ENCODE measurements around the gene CEP192.
"Not testable (repeated sequence)": the region's sequence is repeated elsewhere in the genome, so short reads cannot be mapped to it uniquely, and the experiment has no call there.

CEP192 gene

GRCh38 chr18:13067124-13067523 is 76.0 kb downstream of the CEP192 start:
- H3K4me3 Mint-ChIP-seq, result no peak overlapping the region
- ATAC-seq (replicated peaks) (no peak), DNase-seq (no peak)
- H3K36me3 Mint-ChIP-seq (ENCODE audit: insufficient read depth), result peaks cover 61% of the 10 kb centered on the region
- H3K4me1 Mint-ChIP-seq (ENCODE audit: low read depth in 2 of 2), result peaks cover 6 to 21% of the 10 kb centered on the region in 2 donors
- no peaks in the 10 kb centered on the region for H3K9me3 Mint-ChIP-seq
- H3K27me3 Mint-ChIP-seq, result no peaks in the 10 kb centered on the region
- H3K27ac Mint-ChIP-seq, result peak overlapping the region; percentile 13 to 17

- Mint-ChIP-seq H3K4me3 (no peak overlapping the region), H3K9me3 (no peaks in the 10 kb centered on the region), H3K27me3 (no peaks in the 10 kb centered on the region), H3K27ac (no peak overlapping the region), H3K36me3 (ENCODE audit: insufficient read depth) (peaks cover 62% of the 10 kb centered on the region), H3K4me1 (ENCODE audit: low read depth in 2 of 2) (peaks cover 6 to 21% of the 10 kb centered on the region in 2 donors)
- ATAC-seq (replicated peaks) (no peak), DNase-seq (no peak)
Measured at GRCh38 chr18:13067966-13068365, 76.8 kb downstream of the CEP192 start.

- Mint-ChIP-seq H3K4me3 (no peak overlapping the region), H3K27ac (peak overlapping the region in 1 of 2 donors; percentile 11), H3K27me3 (no peaks in the 10 kb centered on the region), H3K36me3 (ENCODE audit: insufficient read depth) (peaks cover 60% of the 10 kb centered on the region), H3K9me3 (no peaks in the 10 kb centered on the region), H3K4me1 (ENCODE audit: low read depth in 2 of 2) (peaks cover 4 to 12% of the 10 kb centered on the region in 2 donors)
- no peak for DNase-seq
- ATAC-seq (replicated peaks), result no peak
Measured at GRCh38 chr18:13070460-13070859, 79.3 kb downstream of the CEP192 start.

- no peak for ATAC-seq (replicated peaks)
- Mint-ChIP-seq H3K27ac (no peak overlapping the region), H3K9me3 (no peaks in the 10 kb centered on the region)
Measured at GRCh38 chr18:13076886-13077285, 85.7 kb downstream of the CEP192 start.

GRCh38 chr18:13077473-13077872 is 86.3 kb downstream of the CEP192 start:
- no peak for DNase-seq
- Mint-ChIP-seq H3K4me3 (no peak overlapping the region), H3K36me3 (ENCODE audit: insufficient read depth) (peaks cover 20% of the 10 kb centered on the region), H3K9me3 (no peaks in the 10 kb centered on the region), H3K27me3 (no peaks in the 10 kb centered on the region), H3K4me1 (ENCODE audit: low read depth in 2 of 2) (peaks cover 0 to 13% of the 10 kb centered on the region in 2 donors), H3K27ac (no peak overlapping the region)
- ATAC-seq (replicated peaks), result no peak

More at GRCh38 chr18:13076886-13077285, 85.7 kb downstream of the CEP192 start:
- Mint-ChIP-seq H3K27me3 (no peaks in the 10 kb centered on the region), H3K4me3 (no peak overlapping the region), H3K4me1 (ENCODE audit: low read depth in 2 of 2) (peaks cover 0 to 7% of the 10 kb centered on the region in 2 donors), H3K36me3 (ENCODE audit: insufficient read depth) (peaks cover 20% of the 10 kb centered on the region)
- no peak for DNase-seq

GRCh38 chr18:13078065-13078464 is 86.9 kb downstream of the CEP192 start:
- not testable (repeated sequence) for H3K4me3 Mint-ChIP-seq; H3K9me3 Mint-ChIP-seq; H3K27ac Mint-ChIP-seq; DNase-seq; H3K27me3 Mint-ChIP-seq; ATAC-seq (replicated peaks)
- Mint-ChIP-seq H3K36me3 (ENCODE audit: insufficient read depth) (peaks cover 18% of the 10 kb centered on the region), H3K4me1 (ENCODE audit: low read depth in 2 of 2) (peaks cover 2 to 14% of the 10 kb centered on the region in 2 donors)

- Mint-ChIP-seq H3K9me3 (no peaks in the 10 kb centered on the region), H3K4me3 (no peak overlapping the region), H3K4me1 (ENCODE audit: low read depth in 2 of 2) (peaks cover 2 to 6% of the 10 kb centered on the region in 2 donors), H3K36me3 (ENCODE audit: insufficient read depth) (peaks cover 19% of the 10 kb centered on the region), H3K27me3 (no peaks in the 10 kb centered on the region), H3K27ac (no peak overlapping the region)
- ATAC-seq (replicated peaks), result no peak
- DNase-seq, result no peak
Measured at GRCh38 chr18:13086906-13087305, 95.7 kb downstream of the CEP192 start.

GRCh38 chr18:13095466-13095865 is 104.3 kb downstream of the CEP192 start:
- DNase-seq (no peak), ATAC-seq (replicated peaks) (no peak)
- H3K36me3 Mint-ChIP-seq (ENCODE audit: insufficient read depth), result peaks cover 48% of the 10 kb centered on the region
- H3K27ac Mint-ChIP-seq, result no peak overlapping the region
- no peaks in the 10 kb centered on the region for H3K9me3 Mint-ChIP-seq
- no peaks in the 10 kb centered on the region for H3K4me1 Mint-ChIP-seq (ENCODE audit: low read depth in 2 of 2)
- H3K4me3 Mint-ChIP-seq, result no peak overlapping the region
- H3K27me3 Mint-ChIP-seq, result no peaks in the 10 kb centered on the region

GRCh38 chr18:13096232-13096631 is 105.1 kb downstream of the CEP192 start:
- ATAC-seq (replicated peaks), result no peak
- H3K4me3 Mint-ChIP-seq, result no peak overlapping the region
- H3K36me3 Mint-ChIP-seq (ENCODE audit: insufficient read depth), result peaks cover 48% of the 10 kb centered on the region
- H3K27me3 Mint-ChIP-seq, result no peaks in the 10 kb centered on the region
- no peak for DNase-seq
- H3K9me3 Mint-ChIP-seq, result no peaks in the 10 kb centered on the region
- no peaks in the 10 kb centered on the region for H3K4me1 Mint-ChIP-seq (ENCODE audit: low read depth in 2 of 2)
- H3K27ac Mint-ChIP-seq, result no peak overlapping the region

GRCh38 chr18:13096719-13097118 is 105.6 kb downstream of the CEP192 start:
- no peak overlapping the region for H3K4me3 Mint-ChIP-seq
- no peak for ATAC-seq (replicated peaks)
- H3K27me3 Mint-ChIP-seq, result no peaks in the 10 kb centered on the region
- H3K4me1 Mint-ChIP-seq (ENCODE audit: low read depth in 2 of 2), result no peaks in the 10 kb centered on the region
- H3K9me3 Mint-ChIP-seq, result no peaks in the 10 kb centered on the region
- DNase-seq, result no peak
- peaks cover 48% of the 10 kb centered on the region for H3K36me3 Mint-ChIP-seq (ENCODE audit: insufficient read depth)
- no peak overlapping the region for H3K27ac Mint-ChIP-seq

- H3K36me3 Mint-ChIP-seq (ENCODE audit: insufficient read depth), result peaks cover 46% of the 10 kb centered on the region
- not testable (repeated sequence) for DNase-seq; ATAC-seq (replicated peaks); H3K27ac Mint-ChIP-seq; H3K27me3 Mint-ChIP-seq; H3K4me1 Mint-ChIP-seq (ENCODE audit: low read depth in 2 of 2); H3K9me3 Mint-ChIP-seq; H3K4me3 Mint-ChIP-seq
Measured at GRCh38 chr18:13098104-13098503, 106.9 kb downstream of the CEP192 start.

- H3K9me3 Mint-ChIP-seq, result no peaks in the 10 kb centered on the region
- ATAC-seq (replicated peaks), result no peak
Measured at GRCh38 chr18:13099113-13099512, 108.0 kb downstream of the CEP192 start.

GRCh38 chr18:13100942-13101658 is 109.9 kb downstream of the CEP192 start:
- DNase-seq (no peak), ATAC-seq (replicated peaks) (no peak)
- H3K4me3 Mint-ChIP-seq, result no peak overlapping the region
- H3K27ac Mint-ChIP-seq, result peak overlapping the region in 1 of 2 donors; percentile 78
- H3K36me3 Mint-ChIP-seq (ENCODE audit: insufficient read depth), result peaks cover 49% of the 10 kb centered on the region
- peaks cover 0 to 2% of the 10 kb centered on the region in 2 donors for H3K9me3 Mint-ChIP-seq
- peaks cover under 1 to 11% of the 10 kb centered on the region in 2 donors for H3K4me1 Mint-ChIP-seq (ENCODE audit: low read depth in 2 of 2)
- no peaks in the 10 kb centered on the region for H3K27me3 Mint-ChIP-seq

More at GRCh38 chr18:13099113-13099512, 108.0 kb downstream of the CEP192 start:
- Mint-ChIP-seq H3K4me1 (ENCODE audit: low read depth in 2 of 2) (peaks cover 0 to 5% of the 10 kb centered on the region in 2 donors), H3K27ac (no peak overlapping the region), H3K36me3 (ENCODE audit: insufficient read depth) (peaks cover 50% of the 10 kb centered on the region), H3K4me3 (no peak overlapping the region), H3K27me3 (no peaks in the 10 kb centered on the region)
- DNase-seq, result no peak

- DNase-seq (no peak), ATAC-seq (replicated peaks) (no peak)
- H3K36me3 Mint-ChIP-seq (ENCODE audit: insufficient read depth), result peaks cover 49% of the 10 kb centered on the region
- no peaks in the 10 kb centered on the region for H3K27me3 Mint-ChIP-seq
- H3K27ac Mint-ChIP-seq, result peak overlapping the region in 1 of 2 donors; percentile 78
- peaks cover 2 to 17% of the 10 kb centered on the region in 2 donors for H3K4me1 Mint-ChIP-seq (ENCODE audit: low read depth in 2 of 2)
- H3K4me3 Mint-ChIP-seq, result no peak overlapping the region
- peaks cover 0 to 8% of the 10 kb centered on the region in 2 donors for H3K9me3 Mint-ChIP-seq
Measured at GRCh38 chr18:13101659-13102197, 110.6 kb downstream of the CEP192 start.

Measured in effector memory CD8-positive, alpha-beta T cell (primary cell).